ENCODE results near the gene ERI3.

- TF ChIP-seq CTCF (conservative IDR thresholded peaks at IDR 0.05; ENCODE audit: low read length) (no peak), EZH2phosphoT487 (IDR thresholded peaks at IDR 0.05; ENCODE audit: borderline replicate concordance) (no peak)
Observed at GRCh38 chr1:44228218-44228617, 126.8 kb downstream of the ERI3 start.
